IPS-NIHi7 (cell line): Measurements from ENCODE around the gene P2RX4.
A peak's percentile ranks its signal among the peaks of the same experiment; 100 is the strongest.
"Not testable (repeated sequence)": the region's sequence is repeated elsewhere in the genome, so short reads cannot be mapped to it uniquely, and the experiment has no call there.

Experiments
- DNase-seq: peaks from one replicate; pipeline ENCODE4 v3.0.0; 2012; ENCODE audit warnings: mixed read lengths; ENCODE audit errors: extremely low spot score

The P2RX4 gene

DNA sequence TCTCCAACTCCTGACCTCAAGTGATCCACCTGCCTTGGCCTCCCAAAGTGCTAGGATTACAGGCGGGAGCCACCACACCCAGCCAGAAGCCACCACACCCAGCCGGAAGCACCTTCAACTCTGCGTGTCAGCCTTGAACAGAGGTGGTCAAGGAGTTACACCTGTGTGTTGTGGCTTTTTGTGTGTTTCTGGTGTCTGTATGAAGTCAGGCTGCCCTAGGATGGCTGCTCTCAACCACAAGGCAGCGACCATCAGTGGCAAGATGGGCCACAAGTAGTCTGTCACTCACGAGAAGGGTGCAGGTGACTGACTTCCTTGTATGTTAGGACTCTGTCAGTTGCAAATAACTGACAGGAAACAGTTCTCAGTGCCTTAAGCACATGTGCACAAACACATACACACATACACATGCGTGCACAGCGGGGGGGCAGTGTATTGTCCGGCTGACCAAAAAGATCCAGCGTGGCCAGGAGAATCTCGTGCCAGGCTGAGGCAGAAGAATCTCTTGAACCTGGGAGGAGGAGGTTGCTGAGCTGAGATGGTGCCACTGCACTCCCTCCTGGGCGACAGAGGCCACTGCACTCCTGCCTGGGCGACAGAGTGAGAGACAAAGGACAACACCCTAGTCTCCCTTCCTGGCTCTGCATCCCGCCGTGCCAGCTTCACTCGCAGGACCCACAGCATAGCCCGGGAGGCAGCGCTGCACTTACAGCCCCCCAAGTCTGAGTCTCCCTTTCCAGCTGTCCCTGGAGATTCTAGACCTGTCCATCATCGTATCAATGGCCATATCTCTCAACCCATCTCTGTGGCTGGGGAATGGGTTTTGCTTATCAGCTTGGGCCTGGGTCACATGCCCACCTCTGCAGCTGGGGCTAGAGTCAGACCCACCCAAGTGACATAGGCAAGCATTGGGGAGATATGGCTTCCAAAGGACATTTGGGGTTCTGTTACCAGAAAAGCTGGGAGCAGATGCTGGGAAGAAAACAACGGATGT, 13.7 kb downstream of the P2RX4 start:
- no peak for DNase-seq

- DNase-seq = no peak
Measured at GRCh38 chr12:121224591-121224990, 14.7 kb downstream of the P2RX4 start.

DNA sequence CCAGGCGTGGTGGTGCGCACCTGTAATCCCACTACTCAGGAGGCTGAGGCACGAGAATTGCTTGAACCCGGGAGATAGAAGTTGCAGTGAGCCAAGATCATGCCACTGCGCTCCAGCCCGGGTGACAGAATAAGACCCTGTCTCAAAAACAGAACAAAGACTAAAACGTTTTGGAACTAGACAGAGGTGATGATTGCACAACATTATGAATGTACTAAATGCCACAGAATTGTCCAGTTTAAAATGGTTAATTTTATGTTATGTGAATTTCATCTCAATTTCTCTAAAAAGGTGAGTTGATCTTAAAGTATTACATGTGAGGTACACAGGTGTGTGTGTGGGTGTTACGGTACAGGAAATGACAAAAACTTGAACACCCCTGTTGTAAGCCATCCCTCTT, 16.5 kb downstream of the P2RX4 start:
- no peak for DNase-seq

- DNase-seq = not testable (repeated sequence)
Measured at GRCh38 chr12:121226871-121227270, 16.9 kb downstream of the P2RX4 start.

DNA sequence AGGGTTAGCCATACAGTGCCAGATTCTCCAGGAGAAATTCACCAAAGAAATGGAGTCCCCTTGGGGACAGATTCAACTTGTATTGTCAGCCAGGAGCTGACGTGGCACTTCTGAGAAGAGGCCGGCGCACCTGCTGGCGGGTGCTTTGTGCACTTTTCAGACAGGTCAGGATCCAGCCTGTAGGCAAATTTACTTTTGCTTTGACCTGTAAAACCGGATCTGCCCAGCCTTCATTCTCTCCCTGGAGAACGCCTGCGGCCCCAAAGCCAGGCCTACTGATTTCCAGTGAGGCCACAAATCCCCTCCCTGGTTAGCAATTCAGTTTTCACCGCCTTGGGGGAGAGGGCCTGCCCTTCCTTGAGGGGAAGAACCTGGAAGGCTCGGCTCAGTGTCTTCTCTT, 17.4 kb downstream of the P2RX4 start:
- peak; percentile 7 for DNase-seq

GRCh38 chr12:121228919-121229665, 19.2 kb downstream of the P2RX4 start:
- DNase-seq = no peak

DNA sequence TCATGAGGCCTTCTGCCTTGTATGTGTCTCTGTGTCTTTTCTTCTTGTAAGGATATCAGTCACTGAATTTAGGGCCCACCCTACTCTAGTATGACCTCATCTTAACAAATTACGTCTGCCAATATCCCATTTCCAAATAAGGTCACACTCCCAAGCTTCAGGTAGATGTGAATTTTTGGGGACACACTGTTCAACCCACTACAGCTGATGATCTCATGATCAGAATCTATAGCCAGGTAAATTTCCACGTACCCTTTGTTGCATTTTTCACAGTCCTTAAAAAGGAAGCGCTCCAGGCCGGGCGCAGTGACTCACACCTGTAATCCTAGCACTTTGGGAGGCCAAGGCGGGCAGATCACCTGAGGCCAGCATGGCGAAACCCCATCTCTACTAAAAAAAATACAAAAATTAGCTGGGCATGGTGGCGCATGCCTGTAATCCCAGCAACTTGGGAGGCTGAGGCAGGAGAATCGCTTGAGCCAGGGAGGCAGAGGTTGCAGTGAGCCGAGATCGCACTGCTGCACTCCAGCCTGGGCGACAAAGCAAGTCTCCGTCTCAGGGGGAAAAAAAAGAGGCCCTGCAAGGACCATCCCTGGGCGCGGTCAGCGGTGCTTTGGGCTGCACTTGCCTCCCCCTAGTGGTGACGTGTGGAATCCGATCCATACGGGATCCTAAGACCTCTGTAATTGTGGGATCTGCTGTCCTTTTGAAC, 20.1 kb downstream of the P2RX4 start:
- DNase-seq = peak; percentile 95

GRCh38 chr12:121230538-121230907, 20.6 kb downstream of the P2RX4 start:
- no peak for DNase-seq

- no peak for DNase-seq
Measured at GRCh38 chr12:121232163-121232562, 22.2 kb downstream of the P2RX4 start.

- DNase-seq = no peak
Measured at GRCh38 chr12:121232977-121233627, 23.2 kb downstream of the P2RX4 start.

- DNase-seq = no peak
Measured at GRCh38 chr12:121233628-121234020, 23.7 kb downstream of the P2RX4 start.

GRCh38 chr12:121236776-121237175, 26.8 kb downstream of the P2RX4 start:
- DNase-seq = no peak

DNA sequence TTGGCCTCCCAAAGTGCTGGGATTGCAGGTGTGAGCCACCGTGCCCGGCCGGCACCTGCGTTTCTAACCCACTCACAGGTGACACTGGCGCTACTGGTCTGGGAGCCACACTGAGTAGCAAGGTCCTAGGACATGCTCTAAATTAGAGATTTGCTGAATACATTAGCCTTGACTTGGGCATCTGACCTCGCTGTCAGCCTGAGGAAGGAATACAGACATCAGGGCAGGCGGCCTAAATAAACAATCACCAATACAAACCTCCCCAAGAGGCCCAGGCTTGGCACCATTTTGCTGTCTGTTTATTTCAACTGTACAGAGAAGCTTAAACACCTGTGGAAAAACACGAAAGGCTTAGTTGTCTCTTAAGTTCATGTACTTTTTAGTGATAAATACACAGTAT, 27.5 kb downstream of the P2RX4 start:
- no peak for DNase-seq

DNA sequence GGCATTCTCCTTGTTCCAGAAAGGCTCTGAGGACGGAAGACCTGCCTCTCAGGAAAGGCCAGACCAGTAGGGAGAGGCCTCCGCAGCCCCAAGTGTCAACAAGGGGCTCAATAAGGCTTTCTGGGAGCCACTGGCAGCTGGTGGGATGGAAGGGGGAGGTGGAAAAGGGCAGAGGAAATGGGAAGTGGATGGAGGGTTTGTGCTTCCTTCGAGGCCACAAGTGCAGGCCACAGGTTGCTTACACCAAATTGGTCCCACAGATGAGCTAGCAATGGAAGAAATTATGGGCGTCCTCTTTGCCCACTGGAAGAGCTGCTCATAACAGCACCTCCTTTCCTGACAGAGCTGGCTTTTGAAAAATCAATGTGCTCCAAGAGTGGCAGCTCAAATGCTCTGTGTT, 28.2 kb downstream of the P2RX4 start:
- no peak for DNase-seq

- no peak for DNase-seq
Measured at GRCh38 chr12:121238604-121239350, 28.8 kb downstream of the P2RX4 start.

GRCh38 chr12:121239351-121240061, 29.6 kb downstream of the P2RX4 start:
- DNase-seq = no peak

DNA sequence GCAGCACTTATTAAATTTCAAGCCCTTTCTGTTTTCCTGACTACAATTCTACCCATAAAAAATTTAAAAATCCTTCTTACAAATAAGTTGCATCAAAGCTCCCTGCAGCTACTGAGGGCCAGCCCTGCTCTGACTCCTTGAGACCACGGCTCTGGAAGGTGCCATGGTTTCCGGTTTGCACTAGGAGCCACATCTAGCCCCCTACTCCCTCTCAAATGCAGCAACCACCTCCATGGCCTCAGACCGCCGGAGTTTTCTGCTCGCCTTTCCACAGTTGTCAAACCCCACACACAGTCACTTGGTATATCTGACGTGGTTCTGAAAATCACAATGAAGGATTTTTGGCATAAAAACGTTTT, 30.1 kb downstream of the P2RX4 start:
- DNase-seq = no peak

GRCh38 chr12:121240484-121241101, 30.7 kb downstream of the P2RX4 start:
- DNase-seq = peak; percentile 55

DNA sequence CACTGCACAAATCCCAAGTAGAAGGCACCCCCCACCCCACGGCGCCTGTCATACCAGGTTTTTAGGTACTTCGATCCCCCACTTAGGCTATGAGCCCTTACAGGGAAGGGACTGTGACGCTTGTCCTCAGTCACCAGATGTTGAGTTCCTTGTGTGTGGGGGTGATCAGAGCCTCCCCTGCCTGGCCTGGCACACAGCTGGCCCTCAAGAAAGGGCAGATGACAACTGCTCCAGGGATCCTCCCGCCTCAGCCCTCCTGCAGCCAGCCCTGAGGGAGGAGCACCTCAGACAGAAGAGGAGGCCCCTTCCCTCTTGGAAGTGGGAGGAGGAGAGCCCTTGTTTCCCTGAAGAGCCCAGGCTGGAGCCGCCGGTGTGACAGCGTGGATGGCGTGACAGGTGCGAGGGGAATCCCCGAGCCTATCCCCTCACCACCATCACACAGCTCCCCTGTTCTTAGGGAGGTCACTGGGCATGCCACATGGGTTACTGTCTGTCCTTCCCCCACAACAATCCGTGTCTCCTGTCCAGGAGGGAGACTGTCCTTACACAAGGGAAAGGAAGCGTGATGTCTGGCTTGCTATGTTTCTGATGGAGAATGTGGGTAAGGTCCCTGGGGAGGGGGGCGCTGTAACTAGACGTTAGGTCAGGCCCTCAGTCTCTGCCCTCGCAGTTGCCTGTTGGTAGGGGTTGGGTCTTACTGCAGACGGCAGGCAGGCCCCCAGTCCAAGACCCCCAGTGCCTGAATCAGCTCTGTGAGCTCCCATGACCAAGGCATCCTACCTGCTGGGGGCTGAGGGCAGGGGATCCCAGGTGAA, 31.4 kb downstream of the P2RX4 start:
- no peak for DNase-seq
